Neural crest cell (in vitro differentiated cells): ENCODE results near the gene EHBP1L1. TPM values are rescaled to one million over a fixed set of nuclear protein-coding genes. Genes with fewer than 3 reads are reported as not detected.

Source experiments
- DNase-seq: peaks from one replicate; pipeline ENCODE4 v3.0.0; 2021; ENCODE audit warnings: low read depth, mixed read lengths, low spot score
- H3K27ac Mint-ChIP-seq: one replicate; pipeline ENCODE4 v1.8.0; 2021; ENCODE audit warnings: mild to moderate bottlenecking, mixed read lengths; ENCODE audit not compliant: unreplicated experiment
- H3K27me3 Mint-ChIP-seq: 2 replicates; pipeline ENCODE4 v1.8.0; 2021; ENCODE audit warnings: low read depth, mild to moderate bottlenecking, mixed read lengths
- H3K36me3 Mint-ChIP-seq: 2 replicates; pipeline ENCODE4 v1.8.0; 2021; ENCODE audit warnings: low read depth, mild to moderate bottlenecking, mixed read lengths
- H3K4me1 Mint-ChIP-seq: 2 replicates; pipeline ENCODE4 v1.8.0; 2021; ENCODE audit warnings: mixed read lengths
- H3K4me3 Mint-ChIP-seq: one replicate; pipeline ENCODE4 v1.8.0; 2021; ENCODE audit warnings: mild to moderate bottlenecking, mixed read lengths
- H3K9me3 Mint-ChIP-seq: 2 replicates; pipeline ENCODE4 v1.8.0; 2021; ENCODE audit warnings: mixed read lengths
- CTCF ChIP-seq: fragments of 200-600 bp; sonication (generic); conservative IDR thresholded peaks from 2 replicates; pipeline ENCODE4 v1.5.0; 2021; ENCODE audit warnings: antibody characterized with exemption, mild to moderate bottlenecking
- total RNA-seq: library from RNA; stranded (reverse); gene quantifications from 2 replicates; pipeline ENCODE4 v1.2.1, GENCODE V29; 2021

The EHBP1L1 gene
- total RNA-seq, 1 donor from 2014 or later, result 13.6 TPM

- Mint-ChIP-seq H3K4me1 (peaks cover 48% of the 10 kb centered on the region), H3K27ac (no peak overlapping the region), H3K4me3 (peak overlapping the region; percentile 70), H3K36me3 (peaks cover 4% of the 10 kb centered on the region), H3K9me3 (no peaks in the 10 kb centered on the region), H3K27me3 (no peaks in the 10 kb centered on the region)
- TF ChIP-seq CTCF, result no peak
- no peak for DNase-seq
These were observed 32.0 kb downstream of the EHBP1L1 start for GRCh38 chr11:65607614-65608426.

GRCh38 chr11:65609229-65609628 lies 33.4 kb downstream of the EHBP1L1 start:
- peaks cover 48% of the 10 kb centered on the region for H3K4me1 Mint-ChIP-seq
- no peaks in the 10 kb centered on the region for H3K36me3 Mint-ChIP-seq
- H3K27ac Mint-ChIP-seq, result no peak overlapping the region
- no peak for DNase-seq
- no peak for TF ChIP-seq CTCF
- H3K9me3 Mint-ChIP-seq, result no peaks in the 10 kb centered on the region
- peak overlapping the region; percentile 70 for H3K4me3 Mint-ChIP-seq
- no peaks in the 10 kb centered on the region for H3K27me3 Mint-ChIP-seq

GRCh38 chr11:65609665-65610064 lies 33.8 kb downstream of the EHBP1L1 start:
- no peak overlapping the region for H3K27ac Mint-ChIP-seq
- no peak for TF ChIP-seq CTCF
- no peaks in the 10 kb centered on the region for H3K36me3 Mint-ChIP-seq
- H3K27me3 Mint-ChIP-seq, result no peaks in the 10 kb centered on the region
- peaks cover 48% of the 10 kb centered on the region for H3K4me1 Mint-ChIP-seq
- H3K4me3 Mint-ChIP-seq, result peak overlapping the region; percentile 70
- no peak for DNase-seq
- H3K9me3 Mint-ChIP-seq, result no peaks in the 10 kb centered on the region

GRCh38 chr11:65610404-65610803 lies 34.6 kb downstream of the EHBP1L1 start:
- Mint-ChIP-seq H3K4me1 (peaks cover 54% of the 10 kb centered on the region), H3K9me3 (no peaks in the 10 kb centered on the region), H3K36me3 (no peaks in the 10 kb centered on the region), H3K27ac (no peak overlapping the region), H3K4me3 (peak overlapping the region; percentile 87), H3K27me3 (no peaks in the 10 kb centered on the region)
- no peak for DNase-seq
- no peak for TF ChIP-seq CTCF

GRCh38 chr11:65611028-65611757 lies 35.3 kb downstream of the EHBP1L1 start:
- no peak for DNase-seq
- peaks cover 56% of the 10 kb centered on the region for H3K4me1 Mint-ChIP-seq
- H3K27ac Mint-ChIP-seq, result peak overlapping the region; percentile 67
- peak overlapping the region; percentile 87 for H3K4me3 Mint-ChIP-seq
- no peaks in the 10 kb centered on the region for H3K36me3 Mint-ChIP-seq
- TF ChIP-seq CTCF, result no peak
- H3K27me3 Mint-ChIP-seq, result no peaks in the 10 kb centered on the region
- no peaks in the 10 kb centered on the region for H3K9me3 Mint-ChIP-seq
